GM18519 (cell line): ENCODE data around the gene SRSF10.

Experiments
- ATAC-seq: cut with Tn5 transposase; IDR thresholded peaks from one replicate; pipeline ENCODE4 v1.9.1; 2021; ENCODE audit warnings: mild to moderate bottlenecking, moderate library complexity; ENCODE audit not compliant: unreplicated experiment, low FRiP score

Gene SRSF10

GRCh38 chr1:23914921-23915320 lies 65.2 kb downstream of the SRSF10 start:
- no peak for ATAC-seq
